Endothelial cell of umbilical vein (primary cell): ENCODE results near the gene DNMT1. TPM values are rescaled to one million over a fixed set of nuclear protein-coding genes. Genes with fewer than 3 reads are reported as not detected.

Experiments used
- BruUV-seq: library from RNA; stranded (reverse); fragments of 400-500 nt; replicated peaks from 2 replicates; lab custom pipeline; 2021; lab: Mats Ljungman, UMichigan
- CTCF ChIA-PET: fragments of 300-600, 350-600 bp; sonication (Branson Sonifier 250); formaldehyde crosslinking; loops from one replicate; lab custom pipeline; 2021; ENCODE audit warnings: antibody characterized with exemption, inconsistent platforms; lab: Charles Lee
- POLR2A ChIA-PET: fragments of 300-600, 350-600 bp; sonication (Branson Sonifier 250); formaldehyde crosslinking; loops from one replicate; lab custom pipeline; 2021; ENCODE audit warnings: antibody characterized with exemption, inconsistent platforms; lab: Charles Lee
- DNase-seq: peaks from one replicate; pipeline ENCODE4 v3.0.0-alpha.2; 2011; ENCODE audit warnings: low read depth, low spot score
- FAIRE-seq: peaks from 2 replicates; lab custom pipeline; 2011; peaks lifted over from hg19 to GRCh38; lab: Jason Lieb, UNC
- H2AFZ ChIP-seq: 2 replicates; pipeline ENCODE4 v1.6.0; 2012; ENCODE audit warnings: low read depth, low read length, control low read depth, inconsistent platforms
- H3K27ac ChIP-seq: 2 replicates; pipeline ENCODE4 v1.5.1; 2011; ENCODE audit warnings: low read depth, mild to moderate bottlenecking, control low read depth, low read length, moderate library complexity; ENCODE audit not compliant: insufficient read depth
- H3K27me3 ChIP-seq, 2 experiments: 2 replicates each; pipeline versions ENCODE4 v1.6.0 to v1.6.1; 2011; ENCODE audit warnings: low read length in 2 of 2, mixed read lengths in 1 of 2; ENCODE audit not compliant: control insufficient read depth in 2 of 2, insufficient read depth in 2 of 2
- H3K36me3 ChIP-seq, 2 experiments: 2 replicates in 1 of 2; 3 replicates in 1 of 2; pipeline ENCODE4 v1.5.1; 2011; ENCODE audit warnings: low read length in 2 of 2, mild to moderate bottlenecking in 1 of 2, moderate library complexity in 1 of 2; ENCODE audit not compliant: control insufficient read depth in 2 of 2, insufficient read depth in 2 of 2; ENCODE audit errors: extremely low read depth in 1 of 2
- H3K4me1 ChIP-seq: 3 replicates; pipeline ENCODE4 v1.5.1; 2011; ENCODE audit warnings: mild to moderate bottlenecking, low read length; ENCODE audit not compliant: control insufficient read depth, insufficient read depth; ENCODE audit errors: extremely low read depth
- H3K4me2 ChIP-seq: 2 replicates; pipeline ENCODE4 v1.6.1; 2011; ENCODE audit warnings: low read length, control low read depth, mixed read lengths; ENCODE audit not compliant: insufficient read depth
- H3K4me3 ChIP-seq, 3 experiments: fragments of 200-600 bp in 1 of 3; sonication (generic), shearing (Covaris generic) in 1 of 3; replicated peaks in 1 of 3; 2 replicates each; pipeline ENCODE4 v1.5.1; 2011 to 2016; ENCODE audit warnings: control low read depth in 3 of 3, low read length in 3 of 3, mild to moderate bottlenecking in 2 of 3, inconsistent platforms in 1 of 3, low read depth in 1 of 3, moderate library complexity in 1 of 3; ENCODE audit not compliant: insufficient read depth in 1 of 3
- H3K79me2 ChIP-seq: 2 replicates; pipeline ENCODE4 v1.6.0; 2012; ENCODE audit warnings: low read length, inconsistent platforms; ENCODE audit not compliant: control insufficient read depth, insufficient read depth
- H3K9ac ChIP-seq: replicated peaks from 2 replicates; pipeline ENCODE3; 2011; ENCODE audit warnings: low read length, control low read depth; ENCODE audit not compliant: insufficient read depth; ENCODE audit errors: extremely low read depth
- H3K9me1 ChIP-seq: replicated peaks from 3 replicates; pipeline ENCODE4 v1.6.0; 2011; ENCODE audit warnings: mild to moderate bottlenecking, low read length; ENCODE audit not compliant: control insufficient read depth, insufficient read depth; ENCODE audit errors: extremely low read depth
- H3K9me3 ChIP-seq: replicated peaks from 2 replicates; pipeline ENCODE4 v1.5.1; 2012; ENCODE audit warnings: low read length, inconsistent platforms; ENCODE audit not compliant: control insufficient read depth, insufficient read depth
- H4K20me1 ChIP-seq: replicated peaks from 2 replicates; pipeline ENCODE3; 2011; ENCODE audit warnings: mild to moderate bottlenecking, low read length; ENCODE audit not compliant: control insufficient read depth, insufficient read depth; ENCODE audit errors: extremely low read depth
- EZH2 ChIP-seq: IDR thresholded peaks from 2 replicates; pipeline ENCODE4 v1.6.1; 2012; ENCODE audit warnings: borderline replicate concordance, low read depth, mild to moderate bottlenecking, moderate library complexity, low read length, inconsistent platforms; ENCODE audit not compliant: severe bottlenecking
- FOS ChIP-seq: IDR thresholded peaks from 2 replicates; pipeline ENCODE4 v1.6.1; 2011; ENCODE audit warnings: mild to moderate bottlenecking, low read length, moderate library complexity, borderline replicate concordance; ENCODE audit not compliant: insufficient read depth
- GATA2 ChIP-seq: IDR thresholded peaks from 2 replicates; pipeline ENCODE4 v1.7.0; 2011; ENCODE audit warnings: low read depth, mild to moderate bottlenecking, moderate library complexity, mixed read lengths, low read length; ENCODE audit not compliant: insufficient read length, insufficient read depth
- JUN ChIP-seq: IDR thresholded peaks from 2 replicates; pipeline ENCODE4 v1.6.1; 2011; ENCODE audit warnings: borderline replicate concordance, low read depth; ENCODE audit not compliant: insufficient read length, insufficient read depth
- MYC ChIP-seq: IDR thresholded peaks from one replicate; pipeline ENCODE4 v1.6.1; 2011; ENCODE audit warnings: mild to moderate bottlenecking, low read depth, low read length
- POLR2A ChIP-seq: IDR thresholded peaks from 2 replicates; pipeline ENCODE4 v1.6.1; 2012; ENCODE audit warnings: low read depth, mild to moderate bottlenecking, control low read depth, low read length
- POLR2AphosphoS5 ChIP-seq: IDR thresholded peaks from 2 replicates; pipeline ENCODE4 v1.6.1; 2012; ENCODE audit warnings: low read depth, mild to moderate bottlenecking, control low read depth, low read length, moderate library complexity; ENCODE audit not compliant: insufficient read depth
- dilution Hi-C: fragments of 300-500 bp; cut with MboI; formaldehyde crosslinking; loops from one replicate; pipeline ENCODE4 v1.15.0; 2019; ENCODE audit warnings: low sequenced_read_pairs; ENCODE audit not compliant: extremely low pct_ligation_motif_present
- intact Hi-C: fragments of 100-400 bp; cut with micrococcal nuclease; formaldehyde crosslinking; loops from one replicate; pipeline ENCODE4 v1.10.0; 2022
- polyA plus RNA-seq, 4 experiments: library from polyadenylated mRNA; depleted of rRNA in 3 of 4; stranded (reverse) in 3 of 4; unstranded in 1 of 4; fragments of >200 nt; gene quantifications; 2 replicates each; pipeline versions ENCODE4 v1.2.1 to v1.2.3, GENCODE V29; 2011 to 2012; ENCODE audit warnings: missing spikeins in 1 of 4
- total RNA-seq: library from RNA; stranded (reverse); gene quantifications from 2 replicates; pipeline ENCODE4 v1.2.3, GENCODE V29; 2021
- TF ChIP-seq, protein P1 (sequence below), 2 donors: IDR thresholded peaks; 1 replicate in 1 of 2; 2 replicates in 1 of 2; pipeline ENCODE4 v1.5.1; 2011; ENCODE audit warnings: low read length in 2 of 2, mild to moderate bottlenecking in 2 of 2, moderate library complexity in 2 of 2, control low read depth in 1 of 2, inconsistent platforms in 1 of 2, low read depth in 1 of 2; ENCODE audit not compliant: insufficient read depth in 1 of 2; ENCODE audit errors: extremely low read depth in 1 of 2
- TF ChIP-seq, protein P2 (sequence below): IDR thresholded peaks from 2 replicates; pipeline ENCODE4 v1.6.1; 2011; ENCODE audit not compliant: insufficient read depth, insufficient read length

DNMT1 gene
- total and polyA plus RNA-seq, 2 donors (not counting 3 experiments of a cell fraction or from before 2014, with no cell fraction given): 53.4 to 165 TPM

DNA sequence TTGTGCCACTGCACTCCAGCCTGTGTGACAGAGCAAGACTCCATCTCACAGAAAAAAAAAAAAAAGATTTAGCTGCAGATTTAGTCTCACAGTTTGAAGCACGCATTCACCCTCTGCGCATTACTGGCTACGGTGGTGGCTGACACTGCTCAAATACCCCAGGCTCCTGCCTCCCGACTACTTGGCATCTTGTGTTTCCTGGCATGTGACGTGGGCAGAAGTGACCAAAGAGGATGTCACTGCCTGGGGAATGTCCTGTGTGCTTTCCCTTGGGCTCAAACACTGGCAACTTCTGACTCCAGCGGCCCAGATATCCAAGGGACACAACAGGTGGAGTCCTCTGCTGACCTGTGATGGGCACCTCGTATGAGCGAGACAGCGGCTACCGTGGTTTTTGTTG, 50.4 kb downstream of the DNMT1 start:
- Histone ChIP-seq H3K4me3 (no peak overlapping the region), H3K9me3 (no peaks in the 10 kb centered on the region), H3K27ac (no peak overlapping the region), H3K36me3 (peaks cover 27 to 52% of the 10 kb centered on the region in 2 experiments), H3K9me1 (no peaks in the 10 kb centered on the region), H3K9ac (no peak overlapping the region), H3K27me3 (no peaks in the 10 kb centered on the region), H3K4me2 (no peak overlapping the region), H2AFZ (no peak overlapping the region), H3K79me2 (no peaks in the 10 kb centered on the region), H4K20me1 (no peaks in the 10 kb centered on the region), H3K4me1 (no peaks in the 10 kb centered on the region)
- dilution Hi-C loops: no loop called here
- ChIA-PET CTCF (interaction anchor here (1.2 kb wide), 1 partner anchor 106 kb away, joined by 4 read pairs; no protein-coding TSS in a partner anchor), POLR2A (no interaction called here)
- no peak for FAIRE-seq
- intact Hi-C loops: no loop called here
- TF ChIP-seq, protein P1, sequence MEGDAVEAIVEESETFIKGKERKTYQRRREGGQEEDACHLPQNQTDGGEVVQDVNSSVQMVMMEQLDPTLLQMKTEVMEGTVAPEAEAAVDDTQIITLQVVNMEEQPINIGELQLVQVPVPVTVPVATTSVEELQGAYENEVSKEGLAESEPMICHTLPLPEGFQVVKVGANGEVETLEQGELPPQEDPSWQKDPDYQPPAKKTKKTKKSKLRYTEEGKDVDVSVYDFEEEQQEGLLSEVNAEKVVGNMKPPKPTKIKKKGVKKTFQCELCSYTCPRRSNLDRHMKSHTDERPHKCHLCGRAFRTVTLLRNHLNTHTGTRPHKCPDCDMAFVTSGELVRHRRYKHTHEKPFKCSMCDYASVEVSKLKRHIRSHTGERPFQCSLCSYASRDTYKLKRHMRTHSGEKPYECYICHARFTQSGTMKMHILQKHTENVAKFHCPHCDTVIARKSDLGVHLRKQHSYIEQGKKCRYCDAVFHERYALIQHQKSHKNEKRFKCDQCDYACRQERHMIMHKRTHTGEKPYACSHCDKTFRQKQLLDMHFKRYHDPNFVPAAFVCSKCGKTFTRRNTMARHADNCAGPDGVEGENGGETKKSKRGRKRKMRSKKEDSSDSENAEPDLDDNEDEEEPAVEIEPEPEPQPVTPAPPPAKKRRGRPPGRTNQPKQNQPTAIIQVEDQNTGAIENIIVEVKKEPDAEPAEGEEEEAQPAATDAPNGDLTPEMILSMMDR (IDR thresholded peaks at IDR 0.05; ENCODE audit: extremely low read depth in 1 of 2, insufficient read depth in 1 of 2, low read depth in 1 of 2, low read length in 2 of 2): no peak
- no peak for TF ChIP-seq EZH2
- TF ChIP-seq GATA2: no peak
- no peak for TF ChIP-seq FOS
- TF ChIP-seq, protein P2, sequence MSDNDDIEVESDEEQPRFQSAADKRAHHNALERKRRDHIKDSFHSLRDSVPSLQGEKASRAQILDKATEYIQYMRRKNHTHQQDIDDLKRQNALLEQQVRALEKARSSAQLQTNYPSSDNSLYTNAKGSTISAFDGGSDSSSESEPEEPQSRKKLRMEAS: no peak
- TF ChIP-seq POLR2A: no peak
- TF ChIP-seq MYC: no peak
- no peak for TF ChIP-seq POLR2AphosphoS5
- no peak for TF ChIP-seq JUN
- no peak for DNase-seq
- no TSS peak for BruUV-seq
